GM06990 (cell line): ENCODE results near the gene ACVR1C.
"Not testable (repeated sequence)": the region's sequence is repeated elsewhere in the genome, so short reads cannot be mapped to it uniquely, and the experiment has no call there.

Experiments used
- DNase-seq: peaks from one replicate; pipeline ENCODE4 v3.0.0-alpha.2; 2011; ENCODE audit not compliant: insufficient read length; ENCODE audit errors: extremely low read depth
- H3K27me3 ChIP-seq: replicated peaks from 2 replicates; pipeline ENCODE4 v1.6.0; 2011; ENCODE audit warnings: low read length; ENCODE audit not compliant: control insufficient read depth, insufficient read depth
- H3K36me3 ChIP-seq: 2 replicates; pipeline ENCODE4 v1.5.1; 2011; ENCODE audit warnings: low read length; ENCODE audit not compliant: control insufficient read depth, insufficient read depth
- H3K4me3 ChIP-seq: replicated peaks from 2 replicates; pipeline ENCODE4 v1.5.1; 2011; ENCODE audit warnings: low read depth, mild to moderate bottlenecking, control low read depth, low read length
- TF ChIP-seq, protein P1 (sequence below): IDR thresholded peaks from 2 replicates; pipeline ENCODE4 v1.5.1; 2011; ENCODE audit warnings: low read length, control low read depth, mild to moderate bottlenecking, inconsistent platforms; ENCODE audit not compliant: insufficient read depth, poor library complexity, severe bottlenecking

ACVR1C gene

GRCh38 chr2:157528963-157529751 is 99.5 kb downstream of the ACVR1C start:
- no peaks in the 10 kb centered on the region for H3K36me3 ChIP-seq
- no peak overlapping the region for H3K4me3 ChIP-seq
- H3K27me3 ChIP-seq: no peaks in the 10 kb centered on the region
- no peak for DNase-seq
- TF ChIP-seq, protein P1, sequence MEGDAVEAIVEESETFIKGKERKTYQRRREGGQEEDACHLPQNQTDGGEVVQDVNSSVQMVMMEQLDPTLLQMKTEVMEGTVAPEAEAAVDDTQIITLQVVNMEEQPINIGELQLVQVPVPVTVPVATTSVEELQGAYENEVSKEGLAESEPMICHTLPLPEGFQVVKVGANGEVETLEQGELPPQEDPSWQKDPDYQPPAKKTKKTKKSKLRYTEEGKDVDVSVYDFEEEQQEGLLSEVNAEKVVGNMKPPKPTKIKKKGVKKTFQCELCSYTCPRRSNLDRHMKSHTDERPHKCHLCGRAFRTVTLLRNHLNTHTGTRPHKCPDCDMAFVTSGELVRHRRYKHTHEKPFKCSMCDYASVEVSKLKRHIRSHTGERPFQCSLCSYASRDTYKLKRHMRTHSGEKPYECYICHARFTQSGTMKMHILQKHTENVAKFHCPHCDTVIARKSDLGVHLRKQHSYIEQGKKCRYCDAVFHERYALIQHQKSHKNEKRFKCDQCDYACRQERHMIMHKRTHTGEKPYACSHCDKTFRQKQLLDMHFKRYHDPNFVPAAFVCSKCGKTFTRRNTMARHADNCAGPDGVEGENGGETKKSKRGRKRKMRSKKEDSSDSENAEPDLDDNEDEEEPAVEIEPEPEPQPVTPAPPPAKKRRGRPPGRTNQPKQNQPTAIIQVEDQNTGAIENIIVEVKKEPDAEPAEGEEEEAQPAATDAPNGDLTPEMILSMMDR: no peak

- Histone ChIP-seq H3K27me3 (no peaks in the 10 kb centered on the region), H3K4me3 (no peak overlapping the region), H3K36me3 (no peaks in the 10 kb centered on the region)
- no peak for DNase-seq
- TF ChIP-seq, protein P1: no peak
Measured at GRCh38 chr2:157526070-157526469, 102.6 kb downstream of the ACVR1C start.

- no peak overlapping the region for H3K4me3 ChIP-seq
- no peaks in the 10 kb centered on the region for H3K36me3 ChIP-seq
- H3K27me3 ChIP-seq: no peaks in the 10 kb centered on the region
- DNase-seq: no peak
- TF ChIP-seq, protein P1: no peak
Measured at GRCh38 chr2:157523270-157524247, 105.1 kb downstream of the ACVR1C start.

DNA sequence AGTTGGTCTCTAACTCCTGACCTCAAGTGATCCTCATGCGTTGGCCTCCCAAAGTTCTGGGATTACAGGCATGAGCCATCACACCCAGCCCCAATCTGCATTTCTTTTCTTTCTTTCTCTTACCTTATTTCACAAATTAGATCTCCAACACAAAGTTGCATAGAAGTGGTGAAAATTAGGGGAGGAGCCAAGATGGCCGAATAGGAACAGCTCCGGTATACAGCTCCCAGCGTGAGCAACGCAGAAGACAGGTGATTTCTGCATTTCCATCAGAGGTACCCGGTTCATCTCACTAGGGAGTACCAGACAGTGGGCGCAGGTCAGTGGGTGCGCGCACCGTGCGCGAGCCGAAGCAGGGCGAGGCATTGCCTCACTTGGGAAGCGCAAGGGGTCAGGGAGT is 113.7 kb downstream of the ACVR1C start:
- H3K4me3 ChIP-seq, DNase-seq, H3K36me3 ChIP-seq, H3K27me3 ChIP-seq: not testable (repeated sequence)

GRCh38 chr2:157509744-157510143 is 118.9 kb downstream of the ACVR1C start:
- DNase-seq: no peak
- Histone ChIP-seq H3K36me3 (no peaks in the 10 kb centered on the region), H3K27me3 (no peaks in the 10 kb centered on the region), H3K4me3 (no peak overlapping the region)
- TF ChIP-seq, protein P1: no peak

DNA sequence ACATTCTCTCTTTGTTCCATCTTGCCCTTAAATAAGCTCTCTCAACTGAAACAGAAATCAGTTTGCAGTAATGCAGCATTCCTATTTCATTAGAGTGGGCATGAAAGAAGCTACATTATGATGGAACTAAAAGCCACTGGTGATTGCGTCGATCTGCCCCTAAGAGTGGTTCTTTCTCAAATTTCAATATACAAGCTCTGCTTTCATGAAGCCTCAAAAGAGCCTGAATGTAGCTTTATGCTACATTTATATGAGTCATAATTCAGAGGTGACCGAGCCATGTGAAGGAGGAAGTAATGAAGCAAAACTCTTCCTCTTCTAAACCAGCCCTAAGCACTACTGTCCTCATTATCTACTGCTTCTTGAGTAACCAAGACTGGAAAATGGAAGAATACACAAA is 120.0 kb downstream of the ACVR1C start:
- TF ChIP-seq, protein P1: no peak
- DNase-seq: no peak

More for the DNA sequence above, 120.0 kb downstream of the ACVR1C start:
- no peak overlapping the region for H3K4me3 ChIP-seq
- no peaks in the 10 kb centered on the region for H3K36me3 ChIP-seq
- H3K27me3 ChIP-seq: no peaks in the 10 kb centered on the region
